ENCODE results near the gene USP6NL. TPM values are rescaled to one million over a fixed set of nuclear protein-coding genes. Genes with fewer than 3 reads are reported as not detected.

Gene USP6NL
- total RNA-seq, 1 donor from 2014 or later: 17.9 TPM

- no peak for DNase-seq
These were observed 138.2 kb downstream of the USP6NL start for GRCh38 chr10:11473128-11473760.

- DNase-seq: peak; percentile 77
These were observed 139.2 kb downstream of the USP6NL start for GRCh38 chr10:11472158-11472753.

- DNase-seq: no peak
These were observed 141.7 kb downstream of the USP6NL start for GRCh38 chr10:11469575-11470391.

GRCh38 chr10:11468126-11468742 is 143.2 kb downstream of the USP6NL start:
- peak; percentile 86 for DNase-seq

- no peak for DNase-seq
These were observed 146.0 kb downstream of the USP6NL start for GRCh38 chr10:11465406-11465805.

- no peak for DNase-seq
These were observed 148.3 kb downstream of the USP6NL start for GRCh38 chr10:11463111-11463510.

GRCh38 chr10:11462071-11462470 is 149.4 kb downstream of the USP6NL start:
- no peak for DNase-seq

- DNase-seq: no peak
These were observed 154.1 kb downstream of the USP6NL start for GRCh38 chr10:11457336-11457735.

GRCh38 chr10:11454958-11455566 is 156.4 kb downstream of the USP6NL start:
- no peak for DNase-seq

GRCh38 chr10:11454160-11454559 is 157.3 kb downstream of the USP6NL start:
- no peak for DNase-seq

GRCh38 chr10:11451640-11452260 is 159.7 kb downstream of the USP6NL start:
- DNase-seq: no peak

GRCh38 chr10:11450427-11450826 is 161.0 kb downstream of the USP6NL start:
- DNase-seq: no peak

GRCh38 chr10:11449761-11450160 is 161.7 kb downstream of the USP6NL start:
- DNase-seq: no peak

GRCh38 chr10:11448545-11449244 is 162.8 kb downstream of the USP6NL start:
- no peak for DNase-seq

- DNase-seq: no peak
These were observed 163.3 kb downstream of the USP6NL start for GRCh38 chr10:11448190-11448544.

GRCh38 chr10:11447586-11447985 is 163.9 kb downstream of the USP6NL start:
- no peak for DNase-seq

GRCh38 chr10:11446864-11447263 is 164.6 kb downstream of the USP6NL start:
- no peak for DNase-seq

GRCh38 chr10:11446133-11446532 is 165.3 kb downstream of the USP6NL start:
- no peak for DNase-seq

GRCh38 chr10:11444531-11445228 is 166.8 kb downstream of the USP6NL start:
- no peak for DNase-seq

GRCh38 chr10:11444155-11444530 is 167.3 kb downstream of the USP6NL start:
- DNase-seq: no peak

GRCh38 chr10:11443468-11444154 is 167.8 kb downstream of the USP6NL start:
- DNase-seq: no peak

All from dermis blood vessel endothelial cell (primary cell).